ENCODE results near the gene NKD2. TPM values are rescaled to one million over a fixed set of nuclear protein-coding genes. Genes with fewer than 3 reads are reported as not detected.

Gene NKD2
- total and polyA plus RNA-seq, 2 of the 4 experiments (the other 2 are of a cell fraction) = not detected

GRCh38 chr5:1015507-1015906 lies 6.9 kb downstream of the NKD2 start:
- Histone ChIP-seq H4K8ac (ENCODE audit: low read depth in 2 of 2, low read length in 2 of 2) (no peak overlapping the region), H2AK5ac (ENCODE audit: low read depth, low read length) (no peak overlapping the region), H3K27me3 (ENCODE audit: control insufficient read depth, insufficient read depth, low read length) (peaks cover 41% of the 10 kb centered on the region; the same call in 1 of the 2 replicates), H3K27ac (ENCODE audit: insufficient read depth, low read length) (no peak overlapping the region), H3K4me3 (ENCODE audit: insufficient read depth, low read depth, low read length) (no peak overlapping the region), H2AK9ac (replicated peaks; ENCODE audit: low read depth, low read length, poor library complexity) (no peak overlapping the region), H3K9ac (ENCODE audit: low read depth, low read length) (no peak overlapping the region), H2BK15ac (ENCODE audit: low read depth, low read length) (no peak overlapping the region), H2BK20ac (ENCODE audit: low read depth, low read length) (no peak overlapping the region), H4K91ac (ENCODE audit: insufficient read depth, low read depth, low read length) (no peak overlapping the region), H3K4ac (ENCODE audit: low read depth, low read length) (no peak overlapping the region), H3K4me2 (ENCODE audit: low read depth, low read length) (no peak overlapping the region), H2BK5ac (ENCODE audit: low read depth, low read length, poor library complexity, severe bottlenecking) (no peak overlapping the region), H3K18ac (ENCODE audit: low read depth, low read length) (no peak overlapping the region), H3K9me1 (ENCODE audit: insufficient read depth, low read length) (no peaks in the 10 kb centered on the region), H4K5ac (ENCODE audit: low read depth, low read length) (no peak overlapping the region), H3K9me3 (ENCODE audit: control insufficient read depth, insufficient read depth, low read length) (no peaks in the 10 kb centered on the region), H3K4me1 (ENCODE audit: control insufficient read depth, insufficient read depth, low read length) (no peaks in the 10 kb centered on the region), H3K56ac (ENCODE audit: extremely low read depth, insufficient read depth, low read length) (no peak overlapping the region), H2BK120ac (ENCODE audit: low read depth, low read length) (no peak overlapping the region), H3K36me3 (ENCODE audit: control insufficient read depth, insufficient read depth, low read length) (no peaks in the 10 kb centered on the region), H4K20me1 (ENCODE audit: insufficient read depth, low read length) (no peaks in the 10 kb centered on the region), H2AFZ (replicated peaks; ENCODE audit: low read length, poor library complexity) (no peak overlapping the region), H3K79me1 (ENCODE audit: low read depth in 1 of 2, low read length in 2 of 2) (no peaks in the 10 kb centered on the region), H3K23ac (ENCODE audit: low read depth, low read length) (no peak overlapping the region), H3K14ac (replicated peaks; ENCODE audit: low read depth, low read length) (no peak overlapping the region)
- POLR2A ChIA-PET (ENCODE audit: unreplicated experiment) = no interaction called here
- intact Hi-C loops (cut with micrococcal nuclease) (no loop called here), dilution Hi-C loops (cut with HindIII; ENCODE audit: low sequenced_read_pairs, unreplicated experiment) (no loop called here), in situ Hi-C loops (cut with MboI; ENCODE audit: low sequenced_read_pairs) (no loop called here)
- DNase-seq (no peak), ATAC-seq (ENCODE audit: low read depth) (no peak)
- BruUV-seq (replicated peaks) = no TSS peak
- WGBS, 2 experiments (ENCODE audit: extremely low coverage in 2 of 2, insufficient read length in 1 of 2) = 60% methylated on average over 6 of the region's 10 CpGs; no CpG with 5 or more reads in 1 of the 2 experiments
- TF ChIP-seq CEBPB (IDR thresholded peaks at IDR 0.05; ENCODE audit: low read depth, low read length) = no peak
- no peak for TF ChIP-seq BHLHE40 (IDR thresholded peaks at IDR 0.05; ENCODE audit: low read depth, low read length)
- no peak for TF ChIP-seq RCOR1 (IDR thresholded peaks at IDR 0.05; ENCODE audit: insufficient replicate concordance, low read length)
- TF ChIP-seq NFE2L2 (IDR thresholded peaks at IDR 0.05; ENCODE audit: low read depth, low read length) = no peak
- no peak for TF ChIP-seq MAZ (IDR thresholded peaks at IDR 0.05; ENCODE audit: borderline replicate concordance, low read depth, low read length)
- no peak for TF ChIP-seq MXI1 (IDR thresholded peaks at IDR 0.05; ENCODE audit: borderline replicate concordance, low read depth, low read length)
- TF ChIP-seq CTCF (conservative IDR thresholded peaks at IDR 0.05; ENCODE audit: low read depth, low read length) = no peak
- TF ChIP-seq ELK1 (IDR thresholded peaks at IDR 0.05; ENCODE audit: borderline replicate concordance, low read depth, low read length) = no peak
- TF ChIP-seq POLR2A (IDR thresholded peaks at IDR 0.05; ENCODE audit: low read depth, low read length) = no peak
- TF ChIP-seq CHD1 (IDR thresholded peaks at IDR 0.05; ENCODE audit: low read depth, low read length) = no peak
- TF ChIP-seq RFX5 (IDR thresholded peaks at IDR 0.05; ENCODE audit: low read depth, low read length) = no peak
- no peak for TF ChIP-seq USF2 (IDR thresholded peaks at IDR 0.05; ENCODE audit: low read depth, low read length)
- no peak for TF ChIP-seq FOS (IDR thresholded peaks at IDR 0.05; ENCODE audit: low read depth, low read length)
- no peak for TF ChIP-seq MAFK (IDR thresholded peaks at IDR 0.05; ENCODE audit: low read depth, low read length)
- TF ChIP-seq SMC3 (IDR thresholded peaks at IDR 0.05; ENCODE audit: low read depth, low read length) = no peak
- TF ChIP-seq RAD21 (IDR thresholded peaks at IDR 0.05; ENCODE audit: low read length) = no peak
- CTCF ChIA-PET = no interaction called here

Measured in IMR-90 (cell line).